B cell (primary cell): ENCODE data around the gene SGSM1. TPM values are rescaled to one million over a fixed set of nuclear protein-coding genes. Genes with fewer than 3 reads are reported as not detected.

Experiments used
- ATAC-seq: fragments of 200-7000 bp; cut with Tn5 transposase; one replicate; pipeline ENCODE4 v1.10.0; 2021; ENCODE audit warnings: low read depth, mild to moderate bottlenecking, moderate number of reproducible peaks, moderate library complexity
- CTCF ChIA-PET: fragments of 350-600 bp; sonication (Branson Sonifier 250); formaldehyde crosslinking; loops from one replicate; lab custom pipeline; 2021; ENCODE audit warnings: antibody characterized with exemption, inconsistent platforms; lab: Charles Lee
- POLR2A ChIA-PET: fragments of 350-600 bp; sonication (Branson Sonifier 250); formaldehyde crosslinking; loops from one replicate; lab custom pipeline; 2021; ENCODE audit warnings: antibody characterized with exemption; lab: Charles Lee
- DNase-seq: peaks from one replicate; pipeline ENCODE4 v3.0.0; 2013
- H2AFZ ChIP-seq: 2 replicates; pipeline ENCODE4 v1.6.1; 2012; ENCODE audit warnings: mild to moderate bottlenecking, low read depth, low read length; ENCODE audit not compliant: insufficient read depth, poor library complexity, severe bottlenecking
- H3K27ac ChIP-seq, 2 donors: 1 replicate in 1 of 2; 2 replicates in 1 of 2; pipeline ENCODE4 v1.5.1; 2012 to 2013; ENCODE audit warnings: low read length in 2 of 2, mild to moderate bottlenecking in 2 of 2, moderate library complexity in 1 of 2
- H3K27me3 ChIP-seq, 4 experiments: fragments of 200-600 bp in 1 of 4; sonication (generic) in 1 of 4; replicated peaks in 1 of 4; 1 replicate in 2 of 4; 2 replicates in 2 of 4; pipeline versions ENCODE4 v1.6.1 to v1.7.0; 2013 to 2016; ENCODE audit warnings: low read length in 3 of 4, mild to moderate bottlenecking in 2 of 4, mixed read lengths in 1 of 4, moderate library complexity in 1 of 4; ENCODE audit not compliant: insufficient read depth in 4 of 4, control insufficient read depth in 3 of 4; ENCODE audit errors: control extremely low read depth in 1 of 4
- H3K36me3 ChIP-seq, 2 experiments: replicated peaks in 1 of 2; 1 replicate in 1 of 2; 2 replicates in 1 of 2; pipeline versions ENCODE4 v1.6.1 to v1.7.1; 2013; ENCODE audit warnings: low read length in 1 of 2; ENCODE audit not compliant: insufficient read depth in 2 of 2, control insufficient read depth in 1 of 2; ENCODE audit errors: control extremely low read depth in 1 of 2, extremely low read depth in 1 of 2
- H3K4me1 ChIP-seq, 2 donors: fragments of 200-600 bp in 1 of 2; sonication (generic) in 1 of 2; 1 replicate in 1 of 2; 2 replicates in 1 of 2; pipeline versions ENCODE4 v1.5.1 to v1.6.1; 2013 to 2017; ENCODE audit warnings: low read length in 2 of 2; ENCODE audit not compliant: control insufficient read depth in 2 of 2, insufficient read depth in 2 of 2
- H3K4me2 ChIP-seq: replicated peaks from 2 replicates; pipeline ENCODE3; 2012; ENCODE audit warnings: mild to moderate bottlenecking, low read depth, low read length; ENCODE audit not compliant: poor library complexity, severe bottlenecking
- H3K4me3 ChIP-seq, 5 experiments: fragments of 200-600 bp in 1 of 5; sonication (generic) in 1 of 5; 1 replicate in 3 of 5; 2 replicates in 2 of 5; pipeline versions ENCODE4 v1.5.1 to v1.7.0; 2011 to 2016; ENCODE audit warnings: low read length in 4 of 5, mild to moderate bottlenecking in 4 of 5, low read depth in 2 of 5, control low read depth in 1 of 5, moderate library complexity in 1 of 5; ENCODE audit not compliant: insufficient read depth in 1 of 5; ENCODE audit errors: control extremely low read depth in 1 of 5, extremely low read depth in 1 of 5
- H3K79me2 ChIP-seq: fragments of 200-600 bp; sonication (generic); one replicate; pipeline ENCODE4 v1.6.0; 2016; ENCODE audit warnings: low read length; ENCODE audit not compliant: control insufficient read depth, insufficient read depth
- H3K9ac ChIP-seq: fragments of 200-600 bp; sonication (generic); 2 replicates; pipeline ENCODE4 v1.6.1; 2017; ENCODE audit warnings: mild to moderate bottlenecking, low read length, moderate library complexity
- H3K9me3 ChIP-seq, 3 donors: one replicate each; pipeline versions ENCODE4 v1.6.1 to v1.7.1; 2013; ENCODE audit warnings: low read length in 2 of 3; ENCODE audit not compliant: control insufficient read depth in 2 of 3, insufficient read depth in 1 of 3; ENCODE audit errors: control extremely low read depth in 1 of 3
- H4K20me1 ChIP-seq: 2 replicates; pipeline ENCODE4 v1.6.0; 2012; ENCODE audit warnings: mild to moderate bottlenecking, low read length; ENCODE audit not compliant: insufficient read depth, control insufficient read depth, poor library complexity, severe bottlenecking
- H3K27ac Mint-ChIP-seq: one replicate; pipeline ENCODE4 v1.8.0; 2021; ENCODE audit warnings: mixed read lengths
- H3K27me3 Mint-ChIP-seq: one replicate; pipeline ENCODE4 v1.8.0; 2021; ENCODE audit warnings: mixed read lengths
- H3K4me1 Mint-ChIP-seq: one replicate; pipeline ENCODE4 v1.8.0; 2021; ENCODE audit warnings: mixed read lengths
- H3K4me3 Mint-ChIP-seq: one replicate; pipeline ENCODE4 v1.8.0; 2021; ENCODE audit warnings: mixed read lengths
- H3K9me3 Mint-ChIP-seq: one replicate; pipeline ENCODE4 v1.8.0; 2022; ENCODE audit warnings: mixed read lengths; ENCODE audit not compliant: insufficient read depth
- EZH2 ChIP-seq: IDR thresholded peaks from 2 replicates; pipeline ENCODE4 v1.6.1; 2012; ENCODE audit warnings: borderline replicate concordance, low read depth, mild to moderate bottlenecking, moderate library complexity, low read length; ENCODE audit not compliant: insufficient read depth, poor library complexity, severe bottlenecking
- WGBS: methylation state at CpG from one replicate; pipeline ENCODE4 v1.1.5; 2013; ENCODE audit warnings: missing lambda C conversion rate; ENCODE audit not compliant: insufficient coverage; 5-methylcytosine and 5-hydroxymethylcytosine counted together
- intact Hi-C: fragments of 100-400 bp; cut with micrococcal nuclease; formaldehyde crosslinking; loops from one replicate; pipeline ENCODE4 v1.10.0; 2022
- polyA plus RNA-seq: library from polyadenylated mRNA; depleted of rRNA; stranded (reverse); fragments of >200 nt; gene quantifications from 2 replicates; pipeline ENCODE4 v1.2.3, GENCODE V29; 2012
- total RNA-seq, 2 donors: library from RNA; stranded (reverse); fragments of 120-200 nt in 1 of 2; gene quantifications; 1 replicate in 1 of 2; 2 replicates in 1 of 2; pipeline versions ENCODE4 v1.2.3 to v1.2.4, GENCODE V29; 2013 to 2022
- TF ChIP-seq, protein P1 (sequence below): fragments of 200-600 bp; IDR thresholded peaks from one replicate; pipeline ENCODE4 v1.8.0; 2022; ENCODE audit warnings: antibody characterized with exemption, mild to moderate bottlenecking

The SGSM1 gene
- total and polyA plus RNA-seq, 2 donors (not counting 1 experiment from before 2014, with no cell fraction given) = 0.91 to 1.3 TPM

DNA sequence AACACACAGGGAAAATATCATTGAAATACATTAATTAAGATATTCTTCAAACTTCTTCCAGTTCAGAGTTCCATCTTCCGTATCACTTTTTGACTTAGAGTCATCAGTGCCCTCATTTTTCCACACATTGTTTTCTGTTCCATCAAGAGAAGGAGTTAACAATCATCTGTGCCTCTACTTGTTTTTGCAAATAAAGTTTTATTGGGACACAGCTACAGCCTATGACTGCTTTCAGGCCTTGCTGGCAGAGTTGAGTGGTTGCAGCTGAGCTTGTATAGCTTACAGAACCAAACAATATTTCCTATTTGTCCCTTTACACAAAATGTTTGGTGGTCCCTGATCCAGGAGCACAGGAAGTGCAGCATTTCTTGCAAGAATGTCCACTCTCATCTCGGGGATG, 51.6 kb downstream of the SGSM1 start:
- H3K9ac ChIP-seq = no peak overlapping the region
- H2AFZ ChIP-seq = no peak overlapping the region
- H4K20me1 ChIP-seq = no peaks in the 10 kb centered on the region
- no peaks in the 10 kb centered on the region for H3K4me1 ChIP-seq
- H3K27ac ChIP-seq = no peak overlapping the region
- H3K9me3 ChIP-seq = no peaks in the 10 kb centered on the region
- H3K4me1 Mint-ChIP-seq = no peaks in the 10 kb centered on the region
- H3K27me3 ChIP-seq = no peaks in the 10 kb centered on the region
- no peak overlapping the region for H3K27ac Mint-ChIP-seq
- DNase-seq (no peak), ATAC-seq (no peak)
- H3K79me2 ChIP-seq = no peaks in the 10 kb centered on the region
- TF ChIP-seq, protein P1, sequence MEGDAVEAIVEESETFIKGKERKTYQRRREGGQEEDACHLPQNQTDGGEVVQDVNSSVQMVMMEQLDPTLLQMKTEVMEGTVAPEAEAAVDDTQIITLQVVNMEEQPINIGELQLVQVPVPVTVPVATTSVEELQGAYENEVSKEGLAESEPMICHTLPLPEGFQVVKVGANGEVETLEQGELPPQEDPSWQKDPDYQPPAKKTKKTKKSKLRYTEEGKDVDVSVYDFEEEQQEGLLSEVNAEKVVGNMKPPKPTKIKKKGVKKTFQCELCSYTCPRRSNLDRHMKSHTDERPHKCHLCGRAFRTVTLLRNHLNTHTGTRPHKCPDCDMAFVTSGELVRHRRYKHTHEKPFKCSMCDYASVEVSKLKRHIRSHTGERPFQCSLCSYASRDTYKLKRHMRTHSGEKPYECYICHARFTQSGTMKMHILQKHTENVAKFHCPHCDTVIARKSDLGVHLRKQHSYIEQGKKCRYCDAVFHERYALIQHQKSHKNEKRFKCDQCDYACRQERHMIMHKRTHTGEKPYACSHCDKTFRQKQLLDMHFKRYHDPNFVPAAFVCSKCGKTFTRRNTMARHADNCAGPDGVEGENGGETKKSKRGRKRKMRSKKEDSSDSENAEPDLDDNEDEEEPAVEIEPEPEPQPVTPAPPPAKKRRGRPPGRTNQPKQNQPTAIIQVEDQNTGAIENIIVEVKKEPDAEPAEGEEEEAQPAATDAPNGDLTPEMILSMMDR = no peak
- no peak for TF ChIP-seq EZH2
- H3K36me3 ChIP-seq = no peaks in the 10 kb centered on the region
- ChIA-PET CTCF (interaction anchor here (0.9 kb wide), 1 partner anchor 759 kb away, joined by 3 read pairs; no protein-coding TSS in a partner anchor), POLR2A (no interaction called here)
- no peaks in the 10 kb centered on the region for H3K9me3 Mint-ChIP-seq
- WGBS = no CpG with 5 or more reads among the region's 2 CpGs
- no peak overlapping the region for H3K4me3 ChIP-seq
- H3K27me3 Mint-ChIP-seq = peaks cover 13% of the 10 kb centered on the region
- intact Hi-C loops = no loop called here
- H3K4me3 Mint-ChIP-seq = no peak overlapping the region
- no peak overlapping the region for H3K4me2 ChIP-seq

- no peak for DNase-seq
- ChIA-PET POLR2A (no interaction called here), CTCF (interaction anchor here (0.8 to 1.5 kb wide), 2 partner anchors 9 to 12 kb away, joined by 3 to 6 read pairs; no protein-coding TSS in a partner anchor)
- no peaks in the 10 kb centered on the region for H4K20me1 ChIP-seq
- H3K9me3 ChIP-seq = no peaks in the 10 kb centered on the region
- Mint-ChIP-seq H3K9me3 (no peaks in the 10 kb centered on the region), H3K4me1 (no peaks in the 10 kb centered on the region), H3K4me3 (no peak overlapping the region), H3K27ac (no peak overlapping the region), H3K27me3 (peaks cover 20% of the 10 kb centered on the region)
- intact Hi-C loops = no loop called here
- H3K79me2 ChIP-seq = no peaks in the 10 kb centered on the region
- no peak overlapping the region for H2AFZ ChIP-seq
- H3K36me3 ChIP-seq = no peaks in the 10 kb centered on the region
- ATAC-seq = no peak
- H3K27me3 ChIP-seq = no peaks in the 10 kb centered on the region
- H3K9ac ChIP-seq = no peak overlapping the region
- no peak overlapping the region for H3K4me3 ChIP-seq
- no peak overlapping the region for H3K4me2 ChIP-seq
- H3K27ac ChIP-seq = no peak overlapping the region
- WGBS = 84% methylated on average over 7 of the region's 9 CpGs
- TF ChIP-seq, protein P1 = no peak
- TF ChIP-seq EZH2 = no peak
- H3K4me1 ChIP-seq = no peaks in the 10 kb centered on the region
These were observed 53.6 kb downstream of the SGSM1 start for GRCh38 chr22:24859587-24859986.
